H9 (cell line): ENCODE data around the gene ARHGAP8. TPM values are rescaled to one million over a fixed set of nuclear protein-coding genes. Genes with fewer than 3 reads are reported as not detected.

Experiments used
- DNase-seq: peaks from one replicate; pipeline ENCODE4 v3.0.0-alpha.2; 2017
- H2AFZ ChIP-seq: one replicate; pipeline ENCODE4 v1.6.1; 2013; ENCODE audit warnings: mild to moderate bottlenecking, low read length, control low read depth, moderate library complexity
- H2AK5ac ChIP-seq: 2 replicates; pipeline ENCODE4 v1.6.1; 2013; ENCODE audit warnings: low read length, control low read depth, mixed read lengths; ENCODE audit not compliant: insufficient read length
- H2BK120ac ChIP-seq: one replicate; pipeline ENCODE4 v1.6.1; 2013; ENCODE audit warnings: low read depth, mild to moderate bottlenecking, low read length, control low read depth, inconsistent platforms; ENCODE audit not compliant: poor library complexity, severe bottlenecking
- H2BK12ac ChIP-seq: 2 replicates; pipeline ENCODE4 v1.6.1; 2013; ENCODE audit warnings: low read length, control low read depth, mixed read lengths, low read depth; ENCODE audit not compliant: insufficient read length
- H2BK15ac ChIP-seq: 2 replicates; pipeline ENCODE4 v1.6.1; 2013; ENCODE audit warnings: low read depth, low read length, control low read depth
- H2BK20ac ChIP-seq: one replicate; pipeline ENCODE4 v1.6.1; 2013; ENCODE audit warnings: low read depth, mild to moderate bottlenecking, low read length, control low read depth, inconsistent platforms; ENCODE audit not compliant: poor library complexity, severe bottlenecking
- H2BK5ac ChIP-seq: 2 replicates; pipeline ENCODE4 v1.6.1; 2013; ENCODE audit warnings: low read length, control low read depth, mixed read lengths; ENCODE audit not compliant: insufficient read length
- H3K14ac ChIP-seq: 2 replicates; pipeline ENCODE4 v1.6.1; 2013; ENCODE audit warnings: low read length, control low read depth; ENCODE audit not compliant: insufficient read depth
- H3K18ac ChIP-seq: 2 replicates; pipeline ENCODE4 v1.6.1; 2013; ENCODE audit warnings: low read depth, mild to moderate bottlenecking, mixed read lengths, low read length, control low read depth; ENCODE audit not compliant: insufficient read length
- H3K23ac ChIP-seq: 2 replicates; pipeline ENCODE4 v1.6.1; 2013; ENCODE audit warnings: low read length, control low read depth, mixed read lengths, low read depth; ENCODE audit not compliant: insufficient read length
- H3K23me2 ChIP-seq: 2 replicates; pipeline ENCODE4 v1.6.1; 2013; ENCODE audit warnings: low read depth, mild to moderate bottlenecking, mixed read lengths, low read length, control low read depth; ENCODE audit not compliant: insufficient read length, poor library complexity, severe bottlenecking
- H3K27ac ChIP-seq: 2 replicates; pipeline ENCODE4 v1.5.1; 2013; ENCODE audit warnings: low read length, control low read depth, mixed read lengths, low read depth; ENCODE audit not compliant: insufficient read length
- H3K27me3 ChIP-seq: 2 replicates; pipeline ENCODE4 v1.6.1; 2013; ENCODE audit warnings: low read length, control low read depth, inconsistent platforms; ENCODE audit not compliant: insufficient read depth
- H3K4ac ChIP-seq: 2 replicates; pipeline ENCODE4 v1.6.1; 2013; ENCODE audit warnings: low read depth, mild to moderate bottlenecking, control low read depth, inconsistent platforms, low read length, moderate library complexity
- H3K4me1 ChIP-seq: 2 replicates; pipeline ENCODE4 v1.6.1; 2013; ENCODE audit warnings: low read length, control low read depth, inconsistent platforms; ENCODE audit not compliant: insufficient read depth
- H3K4me2 ChIP-seq: 2 replicates; pipeline ENCODE4 v1.6.1; 2013; ENCODE audit warnings: low read length, control low read depth, mixed read lengths; ENCODE audit not compliant: insufficient read length, insufficient read depth
- H3K56ac ChIP-seq: 2 replicates; pipeline ENCODE4 v1.6.1; 2013; ENCODE audit warnings: low read depth, mild to moderate bottlenecking, mixed read lengths, low read length, control low read depth; ENCODE audit not compliant: insufficient read length
- H3K79me1 ChIP-seq: 2 replicates; pipeline ENCODE4 v1.6.1; 2013; ENCODE audit warnings: low read depth, mild to moderate bottlenecking, moderate library complexity, low read length, control low read depth, inconsistent platforms; ENCODE audit not compliant: insufficient read depth, poor library complexity, severe bottlenecking
- H3K79me2 ChIP-seq: 2 replicates; pipeline ENCODE4 v1.6.1; 2013; ENCODE audit warnings: low read length, control low read depth, inconsistent platforms; ENCODE audit not compliant: insufficient read depth
- H3K9ac ChIP-seq: 2 replicates; pipeline ENCODE4 v1.6.1; 2013; ENCODE audit warnings: low read length, control low read depth, mixed read lengths; ENCODE audit not compliant: insufficient read length; ENCODE audit errors: extremely low read depth
- H3K9me3 ChIP-seq: one replicate; pipeline ENCODE4 v1.6.1; 2013; ENCODE audit warnings: low read depth, low read length, inconsistent platforms; ENCODE audit not compliant: control insufficient read depth
- H3T11ph ChIP-seq: one replicate; pipeline ENCODE4 v1.6.1; 2013; ENCODE audit warnings: mild to moderate bottlenecking, low read length, control low read depth, inconsistent platforms
- H4K20me1 ChIP-seq: one replicate; pipeline ENCODE4 v1.6.1; 2013; ENCODE audit not compliant: control insufficient read depth, insufficient read length, insufficient read depth
- H4K5ac ChIP-seq: 2 replicates; pipeline ENCODE4 v1.6.1; 2013; ENCODE audit warnings: low read depth, mild to moderate bottlenecking, mixed read lengths, low read length, control low read depth; ENCODE audit not compliant: insufficient read length
- H4K8ac ChIP-seq: replicated peaks from 2 replicates; pipeline ENCODE4 v1.6.1; 2013; ENCODE audit warnings: low read length, control low read depth, mixed read lengths, low read depth; ENCODE audit not compliant: insufficient read length
- H4K91ac ChIP-seq: 2 replicates; pipeline ENCODE4 v1.6.1; 2013; ENCODE audit warnings: low read depth, mild to moderate bottlenecking, moderate library complexity, mixed read lengths, low read length, control low read depth; ENCODE audit not compliant: insufficient read length
- H3K27ac Mint-ChIP-seq, 3 experiments: 2 replicates in 2 of 3; 3 replicates in 1 of 3; pipeline ENCODE4 v1.8.0; 2020 to 2021; ENCODE audit warnings: mixed read lengths in 3 of 3, mild to moderate bottlenecking in 1 of 3, moderate library complexity in 1 of 3
- H3K27me3 Mint-ChIP-seq: 2 replicates; pipeline ENCODE4 v1.8.0; 2021; ENCODE audit warnings: low read depth, mild to moderate bottlenecking, moderate library complexity, mixed read lengths
- H3K36me3 Mint-ChIP-seq, 3 experiments: 2 replicates in 2 of 3; 3 replicates in 1 of 3; pipeline ENCODE4 v1.8.0; 2020 to 2021; ENCODE audit warnings: low read depth in 3 of 3, mixed read lengths in 3 of 3; ENCODE audit not compliant: insufficient read depth in 1 of 3
- H3K4me1 Mint-ChIP-seq, 2 experiments: 2 replicates each; pipeline ENCODE4 v1.8.0; 2020; ENCODE audit warnings: mixed read lengths in 2 of 2
- H3K4me3 Mint-ChIP-seq, 2 experiments: 2 replicates in 1 of 2; 3 replicates in 1 of 2; pipeline ENCODE4 v1.8.0; 2020 to 2021; ENCODE audit warnings: mild to moderate bottlenecking in 2 of 2, mixed read lengths in 2 of 2, moderate library complexity in 1 of 2
- H3K9me3 Mint-ChIP-seq, 2 experiments: 2 replicates in 1 of 2; 3 replicates in 1 of 2; pipeline ENCODE4 v1.8.0; 2020; ENCODE audit warnings: mild to moderate bottlenecking in 2 of 2, mixed read lengths in 2 of 2, moderate library complexity in 1 of 2
- CTCF ChIP-seq: fragments of 200-600 bp; sonication (generic); conservative IDR thresholded peaks from 3 replicates; pipeline ENCODE4 v1.8.0; 2021; ENCODE audit warnings: antibody characterized with exemption, mild to moderate bottlenecking
- whole genome bisulfite sequencing: extraction: QIAGEN DNeasy Blood & Tissue Kit; methylation state at CpG from one replicate; pipeline ENCODE4 v1.1.7; 2013; ENCODE audit warnings: missing lambda C conversion rate, low lambda C conversion rate, mixed read lengths; ENCODE audit not compliant: insufficient read length; ENCODE audit errors: extremely low coverage; 5-methylcytosine and 5-hydroxymethylcytosine counted together
- total RNA-seq: library from RNA; stranded (reverse); gene quantifications from 2 replicates; pipeline ENCODE4 v1.2.1, GENCODE V29; 2021

The ARHGAP8 gene
- total RNA-seq, 1 experiment from 2014 or later, result 35.4 TPM

GRCh38 chr22:44740307-44740706, 12.1 kb upstream of the ARHGAP8 start:
- no peak for TF ChIP-seq CTCF
- Histone ChIP-seq H3K27ac (no peak overlapping the region), H3K4me2 (no peak overlapping the region), H4K8ac (no peak overlapping the region), H3K27me3 (no peaks in the 10 kb centered on the region), H3K14ac (no peak overlapping the region; the same call in 1 of the 2 replicates), H2BK12ac (no peak overlapping the region), H3K23ac (no peak overlapping the region), H2AFZ (no peak overlapping the region), H2BK15ac (no peak overlapping the region), H2BK5ac (no peak overlapping the region), H3K4me1 (no peaks in the 10 kb centered on the region; the same call in 1 of the 2 replicates), H2BK120ac (no peak overlapping the region), H3K9ac (no peak overlapping the region), H4K5ac (no peak overlapping the region), H3K79me1 (no peaks in the 10 kb centered on the region), H4K91ac (no peak overlapping the region), H3K79me2 (no peaks in the 10 kb centered on the region), H4K20me1 (no peaks in the 10 kb centered on the region), H3K56ac (no peak overlapping the region), H3K9me3 (no peaks in the 10 kb centered on the region), H2AK5ac (no peak overlapping the region), H2BK20ac (no peak overlapping the region), H3K4ac (no peak overlapping the region), H3K18ac (no peak overlapping the region), H3T11ph (no peak overlapping the region), H3K23me2 (no peaks in the 10 kb centered on the region)
- H3K4me3 Mint-ChIP-seq, result no peak overlapping the region; a peak in 1 of 5 replicates
- H3K4me1 Mint-ChIP-seq, result peaks cover 14 to 30% of the 10 kb centered on the region in 2 experiments
- no peak overlapping the region for H3K27ac Mint-ChIP-seq
- no peak for DNase-seq
- no CpG with 5 or more reads among the region's 17 CpGs for WGBS
- 0 out of 5 replicates have a peak, but pooled peaks cover 0 to 2% of the 10 kb centered on the region in 2 experiments for H3K9me3 Mint-ChIP-seq
- H3K27me3 Mint-ChIP-seq, result peaks cover 34% of the 10 kb centered on the region
- no peaks in the 10 kb centered on the region; a peak in 1 of 7 replicates for H3K36me3 Mint-ChIP-seq
